ENCODE results near the gene NELL1.

DNA sequence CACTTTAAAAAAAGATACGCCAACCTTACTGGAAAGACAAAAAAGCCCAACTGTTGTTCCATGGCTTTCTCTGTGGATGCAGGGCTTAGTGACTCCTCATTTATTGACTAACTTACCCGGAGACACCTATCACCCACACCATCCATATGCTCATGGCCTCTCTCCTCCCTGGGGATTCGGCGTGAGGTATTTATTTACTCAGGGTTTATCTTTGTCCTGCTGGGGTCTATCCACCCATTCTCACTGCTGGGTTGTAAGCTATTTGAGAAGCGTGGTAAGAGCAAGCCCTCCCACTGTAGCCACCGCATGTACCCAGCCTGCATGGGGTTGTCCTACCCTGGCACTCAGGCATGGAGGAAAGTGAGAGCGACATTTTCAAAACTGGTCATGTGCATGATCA lies 93.6 kb downstream of the NELL1 start:
- TF ChIP-seq, protein P1, sequence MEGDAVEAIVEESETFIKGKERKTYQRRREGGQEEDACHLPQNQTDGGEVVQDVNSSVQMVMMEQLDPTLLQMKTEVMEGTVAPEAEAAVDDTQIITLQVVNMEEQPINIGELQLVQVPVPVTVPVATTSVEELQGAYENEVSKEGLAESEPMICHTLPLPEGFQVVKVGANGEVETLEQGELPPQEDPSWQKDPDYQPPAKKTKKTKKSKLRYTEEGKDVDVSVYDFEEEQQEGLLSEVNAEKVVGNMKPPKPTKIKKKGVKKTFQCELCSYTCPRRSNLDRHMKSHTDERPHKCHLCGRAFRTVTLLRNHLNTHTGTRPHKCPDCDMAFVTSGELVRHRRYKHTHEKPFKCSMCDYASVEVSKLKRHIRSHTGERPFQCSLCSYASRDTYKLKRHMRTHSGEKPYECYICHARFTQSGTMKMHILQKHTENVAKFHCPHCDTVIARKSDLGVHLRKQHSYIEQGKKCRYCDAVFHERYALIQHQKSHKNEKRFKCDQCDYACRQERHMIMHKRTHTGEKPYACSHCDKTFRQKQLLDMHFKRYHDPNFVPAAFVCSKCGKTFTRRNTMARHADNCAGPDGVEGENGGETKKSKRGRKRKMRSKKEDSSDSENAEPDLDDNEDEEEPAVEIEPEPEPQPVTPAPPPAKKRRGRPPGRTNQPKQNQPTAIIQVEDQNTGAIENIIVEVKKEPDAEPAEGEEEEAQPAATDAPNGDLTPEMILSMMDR (IDR thresholded peaks at IDR 0.05 in 8 of 11, conservative IDR thresholded peaks at IDR 0.05 in 3 of 11), result no peak
- no peak for TF ChIP-seq POLR2A (IDR thresholded peaks at IDR 0.05)

All from spleen (tissue), 7 donors.